ENCODE data around the gene ERBB2.
"Not testable (repeated sequence)": the region's sequence is repeated elsewhere in the genome, so short reads cannot be mapped to it uniquely, and the experiment has no call there.

Gene ERBB2

DNA sequence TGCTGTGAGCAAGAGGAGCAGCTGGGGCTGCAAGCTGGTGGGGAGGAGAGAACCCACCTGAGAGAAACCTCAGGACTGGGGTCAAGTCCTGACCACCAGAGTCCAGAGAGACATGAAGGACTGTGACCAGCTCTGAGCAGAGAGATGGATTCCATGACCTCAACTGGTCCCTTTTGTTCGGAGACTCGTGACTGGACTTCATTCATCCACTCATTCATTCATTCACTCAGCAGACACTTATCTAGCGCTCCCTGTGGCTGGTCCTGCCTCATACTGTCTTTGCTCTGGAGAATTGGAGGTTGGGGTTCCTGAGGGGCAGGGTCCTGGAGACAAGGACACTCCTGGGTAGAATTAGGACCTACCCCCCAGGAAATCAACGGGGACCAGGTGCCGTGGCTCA, 4.0 kb downstream of the ERBB2 start:
- no peak for DNase-seq (ENCODE audit: low read depth in 2 of 2)

DNA sequence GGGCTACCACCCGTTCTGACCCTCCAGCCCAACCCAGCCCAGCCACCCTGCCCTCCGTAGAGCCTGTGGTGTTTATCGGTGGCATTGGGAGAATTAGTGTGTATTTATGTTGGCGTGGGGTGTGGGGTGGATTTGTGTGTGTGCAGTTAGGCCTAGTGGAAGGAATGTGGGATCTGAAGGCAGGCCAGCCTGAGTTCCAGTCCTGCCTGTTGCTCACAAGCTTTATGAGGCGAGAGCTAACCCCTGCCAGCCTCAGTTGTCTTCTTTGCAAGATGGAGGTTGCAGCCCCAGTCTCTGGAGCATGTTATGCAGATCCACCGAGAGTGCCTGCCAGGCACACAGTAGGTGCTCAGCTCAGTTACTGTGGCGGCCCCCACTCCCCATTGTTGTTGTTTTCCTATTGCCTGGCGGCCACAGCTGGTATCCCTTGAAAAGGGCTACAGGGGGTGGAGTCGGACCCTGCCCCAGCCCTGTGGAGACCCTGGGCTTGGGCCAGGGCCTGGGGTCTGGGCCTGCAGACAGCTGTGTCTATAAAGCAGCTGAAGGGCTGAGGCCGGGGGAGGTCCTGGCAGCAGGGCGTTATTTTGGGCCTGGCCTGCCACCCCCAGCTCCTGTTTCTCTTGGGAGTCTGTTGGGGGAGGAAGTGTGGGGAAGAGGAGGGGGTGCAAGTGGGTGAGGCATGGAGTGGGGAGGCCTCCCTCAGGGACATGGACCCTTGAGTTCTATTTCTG, 5.1 kb downstream of the ERBB2 start:
- DNase-seq (ENCODE audit: low read depth in 2 of 2): no peak

DNA sequence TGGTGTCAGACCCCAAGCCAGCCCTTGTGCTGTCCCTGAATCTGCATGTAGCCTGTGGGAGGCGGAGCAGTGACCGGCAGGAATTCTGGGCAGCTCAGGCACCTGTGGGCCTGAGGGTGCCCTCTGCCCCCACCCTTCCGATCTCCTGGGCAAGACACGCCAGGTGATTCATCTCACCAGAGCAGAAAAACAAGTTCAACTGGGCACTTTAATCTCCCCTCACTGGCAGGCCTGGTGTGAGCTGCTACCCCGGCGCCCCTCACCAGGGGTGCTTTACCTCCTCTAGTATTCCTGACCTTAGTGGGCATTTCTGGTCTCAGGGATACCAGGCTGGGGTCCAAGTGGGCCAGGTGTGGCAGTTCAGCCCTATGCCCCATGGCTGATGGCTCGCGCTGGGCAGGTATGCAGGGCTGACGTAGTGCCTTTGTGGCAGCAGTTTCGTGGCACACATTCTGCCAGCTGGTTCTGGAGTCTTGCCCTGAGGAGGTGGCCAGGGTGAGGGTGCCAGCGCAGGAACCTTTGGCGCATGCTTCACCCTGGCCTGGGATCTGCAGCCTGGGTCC, 6.0 kb downstream of the ERBB2 start:
- no peak for DNase-seq (ENCODE audit: low read depth in 2 of 2)

DNA sequence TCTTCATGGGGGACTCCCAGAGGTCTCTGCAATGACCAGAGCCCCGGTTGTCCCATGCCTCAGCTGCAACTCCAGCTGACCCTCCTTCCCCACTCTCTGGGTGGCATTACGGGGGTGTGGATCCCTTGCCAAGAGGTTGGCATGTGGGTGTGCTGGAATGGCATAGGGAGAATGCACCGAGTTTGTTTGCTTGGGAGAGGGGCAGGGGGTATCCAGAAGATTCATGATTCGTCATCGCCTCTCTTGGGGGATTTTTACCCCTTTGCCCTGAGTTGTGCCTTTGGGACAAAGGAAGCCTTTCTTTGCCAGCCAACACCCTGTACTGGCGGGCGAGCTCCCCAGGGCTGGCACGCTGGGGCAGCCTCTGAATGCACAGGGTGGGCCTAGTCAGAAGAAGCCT, 6.5 kb downstream of the ERBB2 start:
- no peak for DNase-seq (ENCODE audit: low read depth in 2 of 2)

DNA sequence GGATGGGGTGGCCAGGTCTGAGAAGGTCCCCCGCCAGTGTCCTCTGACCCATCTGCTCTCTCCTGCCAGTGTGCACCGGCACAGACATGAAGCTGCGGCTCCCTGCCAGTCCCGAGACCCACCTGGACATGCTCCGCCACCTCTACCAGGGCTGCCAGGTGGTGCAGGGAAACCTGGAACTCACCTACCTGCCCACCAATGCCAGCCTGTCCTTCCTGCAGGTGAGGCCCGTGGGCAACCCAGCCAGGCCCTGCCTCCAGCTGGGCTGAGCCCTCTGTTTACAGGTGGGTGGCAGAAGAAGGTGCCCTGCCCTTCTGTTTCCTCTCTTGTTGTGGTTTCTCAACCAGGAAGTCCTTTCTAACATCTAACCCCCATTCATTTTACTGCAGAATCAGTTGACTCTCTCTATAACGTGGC, 7.1 kb downstream of the ERBB2 start:
- no peak for DNase-seq (ENCODE audit: low read depth in 2 of 2)

DNA sequence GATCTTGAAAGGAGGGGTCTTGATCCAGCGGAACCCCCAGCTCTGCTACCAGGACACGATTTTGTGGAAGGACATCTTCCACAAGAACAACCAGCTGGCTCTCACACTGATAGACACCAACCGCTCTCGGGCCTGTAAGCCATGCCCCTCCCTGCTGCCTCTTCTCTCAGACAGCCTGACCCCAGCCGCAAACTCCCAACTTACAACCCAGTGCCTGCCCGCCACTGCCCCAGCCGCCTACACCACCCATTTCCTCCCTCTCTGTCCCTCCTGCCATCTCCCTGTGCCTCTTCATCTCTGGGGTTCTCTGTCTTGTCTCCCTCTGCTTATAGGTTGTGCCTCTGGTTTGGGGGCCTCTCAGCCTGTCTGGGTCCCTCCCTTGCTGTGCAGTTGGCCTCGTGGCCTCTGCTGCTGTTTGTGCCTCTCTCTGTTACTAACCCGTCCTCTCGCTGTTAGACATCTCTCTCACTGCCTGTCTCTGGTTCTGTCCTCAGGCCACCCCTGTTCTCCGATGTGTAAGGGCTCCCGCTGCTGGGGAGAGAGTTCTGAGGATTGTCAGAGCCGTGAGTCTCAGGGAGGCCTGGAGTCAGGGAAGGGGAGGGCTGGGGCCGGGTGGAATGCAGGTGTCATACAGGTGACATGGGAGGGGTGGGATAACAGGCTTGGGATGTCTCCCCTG, 9.6 kb downstream of the ERBB2 start:
- DNase-seq (ENCODE audit: low read depth in 2 of 2): no peak

GRCh38 chr17:39709998-39710964, 10.4 kb downstream of the ERBB2 start:
- no peak for DNase-seq (ENCODE audit: low read depth in 2 of 2)

DNA sequence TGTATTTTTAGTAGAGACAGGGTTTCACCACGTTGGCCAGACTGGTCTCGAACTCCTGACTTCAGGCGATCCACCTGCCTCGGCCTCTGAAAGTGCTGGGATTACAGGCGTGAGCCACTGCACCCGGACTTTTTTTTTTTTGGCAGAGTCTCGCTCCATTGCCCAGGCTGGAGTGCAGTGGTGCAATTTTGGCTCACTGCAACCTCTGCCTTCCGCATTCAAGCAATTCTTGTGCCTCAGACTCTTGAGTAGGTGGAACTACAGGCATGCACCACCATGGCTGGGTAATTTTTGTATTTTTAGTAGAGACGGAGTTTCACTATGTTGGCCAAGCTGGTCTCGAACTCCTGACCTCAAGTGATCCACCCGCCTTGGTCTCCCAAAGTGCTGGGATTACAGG, 11.2 kb downstream of the ERBB2 start:
- DNase-seq (ENCODE audit: low read depth in 2 of 2): not testable (repeated sequence)

GRCh38 chr17:39711851-39712250, 12.0 kb downstream of the ERBB2 start:
- DNase-seq (ENCODE audit: low read depth in 2 of 2): no peak

DNA sequence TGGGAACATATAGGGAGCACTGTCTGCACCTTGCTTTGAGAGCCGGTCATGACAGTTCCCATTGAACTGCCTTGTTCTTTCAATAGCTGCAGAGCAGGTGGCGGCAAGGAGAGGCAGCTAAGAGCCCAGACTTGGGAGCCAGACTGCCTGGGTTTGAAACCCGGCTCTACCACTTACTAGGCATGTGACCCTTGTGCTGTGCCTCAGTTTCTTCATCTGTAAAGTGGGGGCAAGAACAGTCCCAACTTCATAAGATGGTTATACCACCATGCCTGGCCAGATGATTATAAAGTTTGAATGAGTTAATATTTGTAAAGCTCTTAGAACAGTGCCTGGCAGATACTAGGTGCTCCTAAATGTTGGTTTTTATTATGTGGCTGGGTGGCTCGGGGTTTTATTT, 14.4 kb downstream of the ERBB2 start:
- no peak for DNase-seq (ENCODE audit: low read depth in 2 of 2)

DNA sequence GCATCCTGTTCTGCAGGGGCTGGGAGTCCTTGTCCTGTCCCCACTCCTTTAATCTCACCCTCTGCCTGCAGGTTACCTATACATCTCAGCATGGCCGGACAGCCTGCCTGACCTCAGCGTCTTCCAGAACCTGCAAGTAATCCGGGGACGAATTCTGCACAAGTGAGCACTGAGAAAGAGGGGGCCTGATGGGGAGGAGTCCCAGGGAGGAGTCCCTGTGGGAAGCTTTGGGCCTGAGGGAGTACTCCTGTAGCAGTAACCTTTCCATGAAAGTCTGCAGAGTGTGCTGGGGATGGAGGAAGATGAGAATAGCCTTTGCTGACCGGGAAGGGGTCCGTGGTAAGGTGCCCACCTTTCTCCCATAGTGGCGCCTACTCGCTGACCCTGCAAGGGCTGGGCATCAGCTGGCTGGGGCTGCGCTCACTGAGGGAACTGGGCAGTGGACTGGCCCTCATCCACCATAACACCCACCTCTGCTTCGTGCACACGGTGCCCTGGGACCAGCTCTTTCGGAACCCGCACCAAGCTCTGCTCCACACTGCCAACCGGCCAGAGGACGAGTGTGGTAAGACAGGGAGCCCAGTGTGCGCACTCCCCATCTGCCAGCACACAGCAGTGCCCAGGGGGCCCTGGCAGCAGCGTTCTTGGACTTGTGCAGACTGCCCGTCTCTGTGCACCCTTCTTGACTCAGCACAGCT, 15.7 kb downstream of the ERBB2 start:
- no peak for DNase-seq (ENCODE audit: low read depth in 2 of 2)

- no peak for DNase-seq (ENCODE audit: low read depth in 2 of 2)
Observed at GRCh38 chr17:39716073-39716818, 16.4 kb downstream of the ERBB2 start.

DNA sequence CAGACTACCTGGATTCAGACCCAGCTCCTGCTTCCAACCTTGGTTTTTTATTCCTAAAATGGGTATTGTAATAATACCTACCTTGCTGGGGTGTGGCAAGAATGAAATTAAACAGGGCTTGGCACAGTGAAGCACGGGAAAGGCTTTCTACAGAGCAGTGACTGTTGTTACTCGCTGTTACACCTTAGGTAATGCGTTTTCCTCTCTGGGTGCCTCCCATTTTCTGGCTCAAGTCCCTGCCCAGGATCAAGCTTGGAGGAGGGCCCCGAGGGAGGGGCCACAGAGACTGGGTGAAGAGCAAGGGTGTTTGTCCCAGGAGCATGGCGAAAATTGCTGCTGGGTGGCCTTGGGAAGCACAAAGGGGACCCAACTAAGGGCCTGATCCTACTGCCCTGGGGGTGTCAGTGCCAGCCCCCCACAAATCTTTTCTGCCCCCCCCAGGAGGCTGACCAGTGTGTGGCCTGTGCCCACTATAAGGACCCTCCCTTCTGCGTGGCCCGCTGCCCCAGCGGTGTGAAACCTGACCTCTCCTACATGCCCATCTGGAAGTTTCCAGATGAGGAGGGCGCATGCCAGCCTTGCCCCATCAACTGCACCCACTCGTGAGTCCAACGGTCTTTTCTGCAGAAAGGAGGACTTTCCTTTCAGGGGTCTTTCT, 17.1 kb downstream of the ERBB2 start:
- DNase-seq (ENCODE audit: low read depth in 2 of 2): no peak

- no peak for DNase-seq (ENCODE audit: low read depth in 2 of 2)
Observed at GRCh38 chr17:39717660-39718059, 17.8 kb downstream of the ERBB2 start.

GRCh38 chr17:39719563-39720355, 19.9 kb downstream of the ERBB2 start:
- no peak for DNase-seq (ENCODE audit: low read depth in 2 of 2)

GRCh38 chr17:39722104-39722503, 22.2 kb downstream of the ERBB2 start:
- DNase-seq (ENCODE audit: low read depth in 2 of 2): no peak

- no peak for DNase-seq (ENCODE audit: low read depth in 2 of 2)
Observed at GRCh38 chr17:39722965-39723848, 23.3 kb downstream of the ERBB2 start.

GRCh38 chr17:39724731-39725130, 24.9 kb downstream of the ERBB2 start:
- no peak for DNase-seq (ENCODE audit: low read depth in 2 of 2)

Data from stimulated activated CD8-positive, alpha-beta memory T cell treated with anti-CD3 and anti-CD28 coated beads, Interleukin-15, amount 100 ng/mL, for 4 hours (primary cell).